DND-41 (cell line): ENCODE results near the gene HMCN2.

Source experiments
- CTCF ChIP-seq: IDR thresholded peaks from 2 replicates; pipeline ENCODE4 v1.5.1; 2012; ENCODE audit warnings: borderline replicate concordance, low read length, moderate library complexity, mild to moderate bottlenecking; ENCODE audit not compliant: poor library complexity, severe bottlenecking; ENCODE audit errors: extremely low read depth
- EZH2 ChIP-seq: IDR thresholded peaks from 3 replicates; pipeline ENCODE4 v1.6.1; 2012; ENCODE audit warnings: borderline replicate concordance, low read depth, mild to moderate bottlenecking, moderate library complexity, low read length, inconsistent platforms; ENCODE audit not compliant: severe bottlenecking

- TF ChIP-seq EZH2 (no peak), CTCF (no peak)
These were observed 76.5 kb downstream of the HMCN2 start for GRCh38 chr9:130341839-130342713.
